HL-60 (cell line): ENCODE measurements around the gene TLX3.
"Not testable (repeated sequence)": the region's sequence is repeated elsewhere in the genome, so short reads cannot be mapped to it uniquely, and the experiment has no call there.

ENCODE experiments used
- DNase-seq, 2 experiments: peaks; one replicate each; pipeline ENCODE4 v3.0.0-alpha.2; 2010 to 2020; ENCODE audit warnings: low read depth in 1 of 2, low spot score in 1 of 2
- H3K27ac ChIP-seq: fragments of 250-450 bp; sonication (Bioruptor Pico); replicated peaks from 2 replicates; pipeline ENCODE4 v1.5.1; 2020; ENCODE audit warnings: mild to moderate bottlenecking, moderate library complexity
- H3K27me3 ChIP-seq: fragments of 250-450 bp; sonication (Bioruptor Pico); 2 replicates; pipeline ENCODE4 v1.5.1; 2021; ENCODE audit warnings: mild to moderate bottlenecking, moderate library complexity; ENCODE audit not compliant: insufficient read depth, poor library complexity, severe bottlenecking
- H3K4me3 ChIP-seq: replicated peaks from 2 replicates; pipeline ENCODE4 v1.5.1; 2011; ENCODE audit warnings: mild to moderate bottlenecking, control low read depth, low read length; ENCODE audit not compliant: insufficient read depth
- GABPA ChIP-seq: IDR thresholded peaks from 2 replicates; pipeline ENCODE4 v1.6.1; 2012; ENCODE audit warnings: low read depth
- POLR2AphosphoS5 ChIP-seq: IDR thresholded peaks from 2 replicates; pipeline ENCODE4 v1.6.1; 2012; ENCODE audit warnings: low read depth
- SPI1 ChIP-seq: IDR thresholded peaks from 2 replicates; pipeline ENCODE4 v1.6.1; 2012; ENCODE audit warnings: low read depth, mild to moderate bottlenecking, borderline replicate concordance
- TF ChIP-seq, protein P1 (sequence below): IDR thresholded peaks from 2 replicates; pipeline ENCODE4 v1.6.1; 2012; ENCODE audit warnings: low read depth; ENCODE audit not compliant: insufficient replicate concordance
- TF ChIP-seq, protein P2 (sequence below): IDR thresholded peaks from one replicate; pipeline ENCODE4 v1.5.1; 2011; ENCODE audit warnings: low read length, control low read depth, inconsistent platforms; ENCODE audit not compliant: insufficient read depth

Gene TLX3

DNA sequence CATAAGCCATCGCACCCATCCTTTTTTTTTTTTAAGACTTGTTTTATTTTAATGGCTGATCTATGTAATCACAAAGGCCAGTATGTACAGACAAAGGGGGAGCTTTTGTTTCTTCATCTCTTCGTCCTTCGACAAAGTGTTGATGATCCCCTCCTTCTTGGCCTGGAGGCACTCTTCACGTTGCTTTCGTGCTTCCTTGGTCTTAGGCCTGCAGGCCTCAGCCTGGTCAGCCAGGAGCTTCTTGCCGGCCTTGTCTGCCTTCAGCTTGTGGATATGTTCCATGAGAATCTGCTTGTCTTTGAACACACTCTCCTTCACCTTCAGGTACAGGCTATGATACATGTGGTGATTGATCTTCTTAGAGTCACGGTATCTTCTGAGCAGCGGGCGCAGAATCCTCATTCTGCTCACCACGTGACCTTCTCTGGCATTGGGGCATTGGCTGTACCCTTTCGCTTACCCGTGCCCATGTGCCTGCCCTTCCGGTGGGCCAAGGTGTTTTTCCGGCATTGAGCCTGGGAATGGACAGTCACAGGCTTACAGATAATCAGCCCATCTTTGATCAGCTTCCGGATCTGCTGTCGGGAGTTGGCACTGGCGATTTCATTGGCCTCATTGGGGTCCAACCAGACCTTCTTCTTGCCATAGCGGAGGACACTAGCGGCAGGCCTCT is 36.0 kb downstream of the TLX3 start:
- no peaks in the 10 kb centered on the region for H3K27me3 ChIP-seq
- no peak overlapping the region for H3K4me3 ChIP-seq
- TF ChIP-seq GABPA, result no peak
- TF ChIP-seq, protein P1, sequence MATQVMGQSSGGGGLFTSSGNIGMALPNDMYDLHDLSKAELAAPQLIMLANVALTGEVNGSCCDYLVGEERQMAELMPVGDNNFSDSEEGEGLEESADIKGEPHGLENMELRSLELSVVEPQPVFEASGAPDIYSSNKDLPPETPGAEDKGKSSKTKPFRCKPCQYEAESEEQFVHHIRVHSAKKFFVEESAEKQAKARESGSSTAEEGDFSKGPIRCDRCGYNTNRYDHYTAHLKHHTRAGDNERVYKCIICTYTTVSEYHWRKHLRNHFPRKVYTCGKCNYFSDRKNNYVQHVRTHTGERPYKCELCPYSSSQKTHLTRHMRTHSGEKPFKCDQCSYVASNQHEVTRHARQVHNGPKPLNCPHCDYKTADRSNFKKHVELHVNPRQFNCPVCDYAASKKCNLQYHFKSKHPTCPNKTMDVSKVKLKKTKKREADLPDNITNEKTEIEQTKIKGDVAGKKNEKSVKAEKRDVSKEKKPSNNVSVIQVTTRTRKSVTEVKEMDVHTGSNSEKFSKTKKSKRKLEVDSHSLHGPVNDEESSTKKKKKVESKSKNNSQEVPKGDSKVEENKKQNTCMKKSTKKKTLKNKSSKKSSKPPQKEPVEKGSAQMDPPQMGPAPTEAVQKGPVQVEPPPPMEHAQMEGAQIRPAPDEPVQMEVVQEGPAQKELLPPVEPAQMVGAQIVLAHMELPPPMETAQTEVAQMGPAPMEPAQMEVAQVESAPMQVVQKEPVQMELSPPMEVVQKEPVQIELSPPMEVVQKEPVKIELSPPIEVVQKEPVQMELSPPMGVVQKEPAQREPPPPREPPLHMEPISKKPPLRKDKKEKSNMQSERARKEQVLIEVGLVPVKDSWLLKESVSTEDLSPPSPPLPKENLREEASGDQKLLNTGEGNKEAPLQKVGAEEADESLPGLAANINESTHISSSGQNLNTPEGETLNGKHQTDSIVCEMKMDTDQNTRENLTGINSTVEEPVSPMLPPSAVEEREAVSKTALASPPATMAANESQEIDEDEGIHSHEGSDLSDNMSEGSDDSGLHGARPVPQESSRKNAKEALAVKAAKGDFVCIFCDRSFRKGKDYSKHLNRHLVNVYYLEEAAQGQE, result no peak
- TF ChIP-seq, protein P2, sequence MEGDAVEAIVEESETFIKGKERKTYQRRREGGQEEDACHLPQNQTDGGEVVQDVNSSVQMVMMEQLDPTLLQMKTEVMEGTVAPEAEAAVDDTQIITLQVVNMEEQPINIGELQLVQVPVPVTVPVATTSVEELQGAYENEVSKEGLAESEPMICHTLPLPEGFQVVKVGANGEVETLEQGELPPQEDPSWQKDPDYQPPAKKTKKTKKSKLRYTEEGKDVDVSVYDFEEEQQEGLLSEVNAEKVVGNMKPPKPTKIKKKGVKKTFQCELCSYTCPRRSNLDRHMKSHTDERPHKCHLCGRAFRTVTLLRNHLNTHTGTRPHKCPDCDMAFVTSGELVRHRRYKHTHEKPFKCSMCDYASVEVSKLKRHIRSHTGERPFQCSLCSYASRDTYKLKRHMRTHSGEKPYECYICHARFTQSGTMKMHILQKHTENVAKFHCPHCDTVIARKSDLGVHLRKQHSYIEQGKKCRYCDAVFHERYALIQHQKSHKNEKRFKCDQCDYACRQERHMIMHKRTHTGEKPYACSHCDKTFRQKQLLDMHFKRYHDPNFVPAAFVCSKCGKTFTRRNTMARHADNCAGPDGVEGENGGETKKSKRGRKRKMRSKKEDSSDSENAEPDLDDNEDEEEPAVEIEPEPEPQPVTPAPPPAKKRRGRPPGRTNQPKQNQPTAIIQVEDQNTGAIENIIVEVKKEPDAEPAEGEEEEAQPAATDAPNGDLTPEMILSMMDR, result no peak
- TF ChIP-seq POLR2AphosphoS5, result no peak
- no peak for TF ChIP-seq SPI1
- no peak overlapping the region for H3K27ac ChIP-seq
- no peak for DNase-seq

DNA sequence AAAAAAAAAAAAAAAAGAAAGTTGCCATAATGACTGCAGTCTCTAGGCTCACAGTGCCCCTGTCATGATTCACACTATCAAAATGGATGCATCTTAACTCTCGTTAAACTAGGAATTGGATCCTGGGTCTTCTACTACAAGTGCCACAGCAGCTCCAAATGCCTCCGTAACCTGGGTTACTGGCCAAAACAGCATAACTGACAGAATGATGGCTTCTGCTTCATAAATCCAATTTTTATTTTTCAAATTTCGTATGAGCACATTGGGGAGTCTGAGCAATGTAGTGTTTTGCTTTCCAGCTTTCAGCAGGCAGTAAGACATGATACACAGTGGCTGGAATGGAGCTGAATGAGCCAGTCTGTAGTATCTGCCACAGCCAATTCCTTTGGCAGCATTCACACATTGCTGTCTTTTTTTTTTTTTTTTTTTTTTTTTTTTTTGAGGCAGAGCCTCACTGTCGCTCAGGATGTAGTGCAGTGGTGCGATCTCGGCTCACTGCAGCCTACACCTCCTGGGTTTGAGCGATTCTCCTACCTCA is 42.6 kb downstream of the TLX3 start:
- DNase-seq, result no peak
- H3K27me3 ChIP-seq, result no peaks in the 10 kb centered on the region
- H3K4me3 ChIP-seq, result no peak overlapping the region
- TF ChIP-seq GABPA (no peak), SPI1 (no peak)
- TF ChIP-seq, protein P1, result no peak
- H3K27ac ChIP-seq, result no peak overlapping the region

DNA sequence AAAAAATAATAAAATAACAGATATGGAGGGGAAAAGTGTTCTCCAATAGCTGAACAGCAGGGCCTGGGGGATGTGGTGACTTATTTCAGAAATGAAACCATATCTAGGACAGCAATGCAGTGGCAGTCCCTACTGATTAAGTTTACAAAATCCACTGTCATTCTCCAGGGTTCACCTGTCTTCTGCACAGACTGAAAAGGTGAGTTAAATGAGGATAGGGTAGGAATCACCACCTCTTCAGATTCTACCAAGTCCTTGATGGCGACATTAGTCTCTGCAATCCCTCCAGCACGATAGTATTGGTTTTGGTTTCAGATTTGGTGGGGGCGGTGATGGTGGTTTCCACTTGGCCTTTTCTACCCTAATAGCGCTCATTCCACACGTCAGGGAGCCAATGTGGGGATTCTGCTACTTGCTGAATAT is 46.3 kb downstream of the TLX3 start:
- Histone ChIP-seq H3K4me3 (no peak overlapping the region), H3K27ac (no peak overlapping the region), H3K27me3 (no peaks in the 10 kb centered on the region)
- TF ChIP-seq GABPA (no peak), SPI1 (no peak)
- TF ChIP-seq, protein P1, result no peak
- DNase-seq, result no peak

DNA sequence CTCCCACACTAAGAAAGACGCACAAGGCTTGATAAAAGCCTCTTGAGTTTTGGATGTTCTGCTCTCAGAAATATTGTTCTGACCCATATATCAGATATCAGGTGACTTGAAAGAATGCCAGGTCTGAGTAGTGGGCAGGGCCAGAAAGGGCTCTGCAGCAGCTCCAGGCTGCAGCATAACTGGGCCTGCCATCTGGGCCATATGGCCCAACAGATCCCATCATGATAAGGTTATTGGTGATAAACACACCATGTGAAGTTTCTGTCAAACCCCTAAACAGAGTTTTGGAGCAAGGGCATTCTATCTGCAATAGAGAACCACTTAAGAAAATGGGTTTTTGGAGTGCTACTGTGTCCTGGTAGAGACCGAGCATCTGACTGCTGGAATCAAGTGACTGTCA is 48.8 kb downstream of the TLX3 start:
- DNase-seq, result no peak
- TF ChIP-seq POLR2AphosphoS5, result no peak
- TF ChIP-seq, protein P1, result no peak
- TF ChIP-seq GABPA, result no peak
- TF ChIP-seq, protein P2, result no peak
- no peak for TF ChIP-seq SPI1
- H3K27me3 ChIP-seq, result no peaks in the 10 kb centered on the region

DNA sequence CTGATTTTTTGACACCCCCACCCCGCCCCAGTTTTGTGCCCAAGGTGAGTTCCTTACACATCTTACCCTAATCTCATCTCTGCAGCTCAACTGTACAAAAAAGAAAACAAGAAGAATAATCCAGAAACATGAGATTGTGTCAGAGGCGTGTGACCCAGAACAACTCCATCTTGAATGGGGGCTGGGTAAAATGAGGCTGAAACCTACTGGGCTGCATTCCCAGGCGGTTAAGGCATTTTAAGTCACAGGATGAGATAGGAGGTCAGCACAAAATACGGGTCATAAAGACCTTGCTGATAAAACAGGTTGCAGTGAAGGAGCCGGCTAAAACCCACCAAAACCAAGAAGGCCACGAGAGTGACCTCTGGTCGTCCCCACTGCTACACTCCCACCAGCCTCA is 52.1 kb downstream of the TLX3 start:
- not testable (repeated sequence) for H3K27me3 ChIP-seq, DNase-seq, H3K4me3 ChIP-seq, H3K27ac ChIP-seq

More for the DNA sequence above, 48.8 kb downstream of the TLX3 start:
- no peak overlapping the region for H3K4me3 ChIP-seq
- H3K27ac ChIP-seq, result no peak overlapping the region
